HG03520 (cell line): ENCODE data around the gene PBRM1.

ENCODE experiments used
- ATAC-seq: cut with Tn5 transposase; IDR thresholded peaks from one replicate; pipeline ENCODE4 v1.9.1; 2021; ENCODE audit warnings: mild to moderate bottlenecking, moderate library complexity; ENCODE audit not compliant: unreplicated experiment

Gene PBRM1

GRCh38 chr3:52512727-52513126 is 173.0 kb downstream of the PBRM1 start:
- no peak for ATAC-seq

GRCh38 chr3:52512105-52512504 is 173.6 kb downstream of the PBRM1 start:
- no peak for ATAC-seq

DNA sequence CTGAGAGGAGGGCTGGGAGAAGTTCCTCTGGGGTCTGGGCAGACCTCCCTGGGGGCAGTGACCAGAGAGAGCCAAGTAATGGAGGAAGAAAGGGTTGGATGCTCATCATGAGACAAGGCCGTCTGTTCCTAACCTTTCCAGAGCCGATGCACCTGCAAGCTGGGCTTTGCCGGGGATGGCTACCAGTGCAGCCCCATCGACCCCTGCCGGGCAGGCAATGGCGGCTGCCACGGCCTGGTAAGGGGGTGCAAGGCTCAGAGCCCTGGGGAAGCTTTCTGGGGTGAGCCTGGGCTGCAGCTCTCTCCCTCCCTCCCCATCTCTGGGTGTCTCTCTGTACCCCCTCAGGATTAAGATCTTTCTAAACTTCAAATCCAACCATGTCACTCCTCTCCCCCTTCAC is 174.2 kb downstream of the PBRM1 start:
- ATAC-seq, result no peak

GRCh38 chr3:52509753-52510328 is 175.9 kb downstream of the PBRM1 start:
- ATAC-seq, result no peak

DNA sequence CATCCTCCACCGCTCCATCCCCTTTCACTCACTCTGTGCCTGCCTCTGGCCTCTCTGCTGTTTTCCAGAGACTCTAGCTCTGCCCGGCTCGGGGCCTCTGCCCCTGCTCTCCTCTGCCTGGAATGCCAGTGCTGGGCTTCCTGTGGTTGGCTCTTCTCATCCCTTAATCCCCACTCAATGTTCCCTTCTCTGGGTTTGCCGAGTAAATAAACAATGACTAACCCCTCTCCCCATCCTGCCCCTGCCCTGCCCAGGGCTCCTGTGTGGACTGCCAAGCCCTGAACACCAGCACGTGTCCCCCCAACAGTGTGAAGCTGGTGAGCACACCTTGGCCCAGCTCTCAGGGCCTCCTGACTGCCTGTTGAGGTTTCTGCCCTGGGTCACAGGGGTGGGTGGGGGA is 178.4 kb downstream of the PBRM1 start:
- no peak for ATAC-seq

GRCh38 chr3:52506266-52506966 is 179.3 kb downstream of the PBRM1 start:
- ATAC-seq, result no peak

DNA sequence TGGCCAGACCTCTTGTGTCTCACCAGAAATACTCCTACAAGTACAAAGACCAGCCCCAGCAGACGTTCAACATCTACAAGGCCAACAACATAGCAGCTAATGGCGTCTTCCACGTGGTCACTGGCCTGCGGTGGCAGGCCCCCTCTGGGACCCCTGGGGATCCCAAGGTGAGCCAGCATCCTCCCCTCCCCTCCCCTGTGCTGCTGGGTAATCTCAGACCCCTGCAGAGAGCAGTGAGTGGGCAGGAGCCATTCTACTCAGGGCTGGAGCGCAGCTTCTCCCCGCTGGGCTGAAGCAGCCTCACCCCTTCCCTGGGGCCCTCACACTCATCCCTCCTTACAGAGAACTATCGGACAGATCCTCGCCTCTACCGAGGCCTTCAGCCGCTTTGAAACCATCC is 180.7 kb downstream of the PBRM1 start:
- no peak for ATAC-seq

- no peak for ATAC-seq
Observed at GRCh38 chr3:52503788-52504424, 181.8 kb downstream of the PBRM1 start.

DNA sequence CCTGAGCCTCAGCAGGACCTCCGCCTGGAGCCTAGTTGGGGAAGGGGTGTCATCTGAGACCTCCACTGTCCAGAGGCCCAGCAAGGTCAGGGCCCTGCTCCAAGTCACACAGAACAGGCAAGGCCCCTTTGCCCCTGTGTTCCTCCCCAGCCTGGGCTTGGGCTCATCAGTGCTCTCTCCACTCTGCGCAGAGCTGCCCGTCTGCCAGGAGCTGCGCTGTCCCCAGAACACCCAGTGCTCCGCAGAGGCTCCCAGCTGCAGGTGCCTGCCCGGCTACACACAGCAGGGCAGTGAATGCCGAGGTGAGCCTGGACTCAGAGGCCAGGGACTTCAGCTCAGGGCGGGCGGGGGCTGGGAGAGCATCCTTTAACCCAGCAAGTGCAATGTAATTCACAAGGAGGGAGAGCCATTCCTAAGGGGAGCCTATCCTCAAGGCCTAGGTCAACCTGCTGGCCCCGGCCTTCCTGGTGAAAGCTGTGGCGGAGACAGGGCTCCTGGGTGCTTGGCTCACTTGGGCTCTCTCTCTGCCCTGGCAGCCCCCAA is 182.8 kb downstream of the PBRM1 start:
- ATAC-seq, result no peak

GRCh38 chr3:52502001-52502400 is 183.7 kb downstream of the PBRM1 start:
- no peak for ATAC-seq

DNA sequence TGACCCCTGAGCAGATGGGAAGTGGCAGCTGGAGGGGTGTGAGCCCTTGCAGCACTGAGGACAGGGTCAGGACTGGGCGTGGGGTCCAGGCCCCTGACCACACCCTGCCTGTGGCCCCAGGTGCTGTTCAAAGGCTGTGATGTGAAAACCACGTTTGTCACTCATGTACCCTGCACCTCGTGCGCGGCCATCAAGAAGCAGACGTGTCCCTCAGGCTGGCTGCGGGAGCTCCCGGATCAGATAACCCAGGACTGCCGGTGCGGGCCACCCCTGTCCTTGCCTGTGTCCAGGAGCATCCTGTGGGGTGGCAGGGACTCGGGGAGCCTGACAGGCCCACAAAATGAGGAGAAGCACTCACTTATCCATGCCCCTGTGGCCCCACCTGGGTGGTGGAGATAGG is 184.7 kb downstream of the PBRM1 start:
- no peak for ATAC-seq

GRCh38 chr3:52498137-52499054 is 187.3 kb downstream of the PBRM1 start:
- no peak for ATAC-seq

DNA sequence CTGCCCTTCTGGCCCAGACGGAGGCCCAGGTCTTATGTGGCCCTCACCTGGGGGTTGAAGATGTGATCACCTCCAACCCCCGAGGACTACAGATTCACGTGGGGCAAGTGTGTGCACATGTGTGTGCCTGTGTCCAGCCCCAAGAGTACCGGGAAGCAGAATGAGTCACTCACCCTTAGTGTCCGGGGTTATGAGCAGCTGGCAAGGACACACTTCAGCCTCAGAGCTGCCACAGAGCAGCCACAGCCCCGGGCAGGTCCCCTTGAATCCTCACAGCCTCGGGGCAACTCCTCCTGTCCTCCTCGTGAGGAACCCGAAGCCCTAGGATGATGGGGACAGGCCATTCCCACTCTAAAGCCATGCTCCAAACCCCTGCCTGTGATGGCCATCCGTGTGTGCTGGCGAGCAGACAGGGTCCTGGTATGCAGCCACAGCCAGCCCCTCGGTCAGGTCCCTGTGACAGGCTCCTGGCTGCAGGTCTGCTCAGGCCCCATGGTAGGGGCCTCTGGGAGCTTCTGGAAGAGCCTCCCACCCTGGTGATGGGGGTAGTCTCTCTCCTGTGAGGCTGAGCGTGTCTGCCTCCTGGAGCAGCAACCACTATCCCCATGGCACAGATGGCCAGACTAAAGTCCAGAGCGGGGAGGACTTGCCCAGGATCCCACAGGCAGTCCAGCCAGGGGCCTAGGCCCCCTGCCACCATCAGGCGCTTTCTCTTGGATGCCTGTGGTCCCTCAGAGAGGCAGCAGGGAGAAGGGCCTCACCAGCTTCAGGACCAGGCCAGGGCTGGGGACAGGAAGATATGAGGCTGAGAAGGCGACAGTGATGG is 189.7 kb downstream of the PBRM1 start:
- no peak for ATAC-seq
